Peyer's patch (tissue), 4 donors: ENCODE measurements around the gene NRL. TPM values are rescaled to one million over a fixed set of nuclear protein-coding genes. Genes with fewer than 3 reads are reported as not detected.
A peak's percentile ranks its signal among the peaks of the same experiment; 100 is the strongest.
"Not testable (repeated sequence)": the region's sequence is repeated elsewhere in the genome, so short reads cannot be mapped to it uniquely, and the experiment has no call there.

Experiments used
- DNase-seq, 3 donors: peaks; one replicate each; pipeline ENCODE4 v3.0.0-alpha.2; 2017 to 2019
- H3K27ac ChIP-seq, 4 donors: fragments of 200-600 bp; sonication (generic); one replicate each; pipeline ENCODE4 v1.5.1; 2016 to 2019
- H3K27me3 ChIP-seq, 2 donors: fragments of 200-600 bp; sonication (generic); one replicate each; pipeline ENCODE4 v1.5.1; 2019
- H3K36me3 ChIP-seq, 3 donors: fragments of 200-600 bp; sonication (generic); one replicate each; pipeline ENCODE4 v1.5.1; 2016 to 2019
- H3K4me1 ChIP-seq, 4 donors: fragments of 200-600 bp; sonication (generic); one replicate each; pipeline ENCODE4 v1.5.1; 2016 to 2019
- H3K4me3 ChIP-seq, 4 donors: fragments of 200-600 bp; sonication (generic); 1 replicate in 3 of 4; 2 replicates in 1 of 4; pipeline ENCODE4 v1.5.1; 2016 to 2019; ENCODE audit warnings: mild to moderate bottlenecking in 1 of 4
- H3K9me3 ChIP-seq, 4 donors: fragments of 200-600 bp; sonication (generic); one replicate each; pipeline ENCODE4 v1.5.1; 2016 to 2019; ENCODE audit warnings: mild to moderate bottlenecking in 1 of 4
- POLR2A ChIP-seq, 2 donors: fragments of 450-650 bp; IDR thresholded peaks; one replicate each; pipeline ENCODE4 v1.5.1; 2017; ENCODE audit warnings: antibody characterized with exemption in 2 of 2, mild to moderate bottlenecking in 2 of 2, moderate library complexity in 2 of 2
- small RNA-seq, 2 donors: library from RNA; depleted of rRNA; stranded (forward); fragments of <200 nt; gene quantifications; one replicate each; pipeline ENCODE3, GENCODE V24; 2016
- total RNA-seq, 4 donors: library from RNA; depleted of rRNA; stranded (reverse); fragments of >200 nt; gene quantifications; one replicate each; pipeline ENCODE4 v1.1.0, GENCODE V29; 2016
- TF ChIP-seq, protein P1 (sequence below), 6 experiments: fragments of 450-650 bp in 4 of 6; fragments of 200-600 bp in 2 of 6; sonication (generic) in 1 of 6; IDR thresholded peaks; one replicate each; pipeline ENCODE4 v1.5.1; 2017 to 2019; ENCODE audit warnings: antibody characterized with exemption in 6 of 6, mild to moderate bottlenecking in 3 of 6, moderate library complexity in 1 of 6

The NRL gene
- total RNA-seq, 4 donors from 2014 or later: 4.6 to 14.2 (median 13.5) TPM; not detected in 1

DNA sequence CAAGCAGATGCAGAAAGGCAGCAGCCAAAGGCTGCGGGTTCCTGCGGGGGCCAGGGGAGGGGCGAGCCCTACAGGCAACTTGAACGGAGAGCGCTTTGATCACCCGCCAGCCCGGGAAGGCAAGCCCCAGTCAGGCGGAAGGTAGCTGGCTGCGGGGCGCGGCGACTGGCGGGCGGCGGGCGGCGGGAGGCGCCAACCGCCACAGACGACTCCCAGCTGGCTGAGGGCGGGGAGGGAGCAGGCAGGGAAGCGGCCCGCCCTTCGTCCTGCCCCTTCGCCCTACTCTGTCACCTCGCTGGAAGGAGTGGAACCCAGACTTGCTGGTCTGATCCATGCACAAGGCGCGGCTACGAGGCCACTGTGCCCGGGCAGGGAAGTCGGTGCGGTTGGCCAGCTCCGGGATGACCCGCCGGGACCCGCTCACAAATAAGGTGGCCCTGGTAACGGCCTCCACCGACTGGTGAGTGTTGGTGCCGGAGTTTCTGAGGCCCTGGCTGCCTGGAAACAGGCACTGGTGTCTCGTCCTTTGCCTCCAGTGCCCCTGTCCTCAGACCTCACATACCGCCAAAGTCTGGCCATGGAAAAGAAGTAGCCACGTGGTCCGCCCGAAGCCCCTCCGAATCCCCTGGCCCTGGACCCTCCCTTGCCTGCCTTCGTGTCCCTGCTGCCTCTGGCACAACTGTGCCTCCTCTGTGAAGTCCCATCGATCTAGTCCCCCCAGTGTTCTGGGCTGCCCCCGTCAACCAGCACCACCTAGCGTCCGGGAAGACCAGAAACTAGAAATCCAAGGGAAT is 78.4 kb downstream of the NRL start:
- Histone ChIP-seq H3K27me3 (no peaks in the 10 kb centered on the region), H3K36me3 (no peaks in the 10 kb centered on the region), H3K4me3 (peak overlapping the region; percentile 54 to 83 (median 60)), H3K9me3 (no peaks in the 10 kb centered on the region), H3K27ac (peak overlapping the region; percentile 68 to 99 (median 84)), H3K4me1 (peaks cover 0 to 4% (median 0%) of the 10 kb centered on the region in 4 donors)
- peak; percentile 68 to 95 (median 90) for DNase-seq
- TF ChIP-seq, protein P1, sequence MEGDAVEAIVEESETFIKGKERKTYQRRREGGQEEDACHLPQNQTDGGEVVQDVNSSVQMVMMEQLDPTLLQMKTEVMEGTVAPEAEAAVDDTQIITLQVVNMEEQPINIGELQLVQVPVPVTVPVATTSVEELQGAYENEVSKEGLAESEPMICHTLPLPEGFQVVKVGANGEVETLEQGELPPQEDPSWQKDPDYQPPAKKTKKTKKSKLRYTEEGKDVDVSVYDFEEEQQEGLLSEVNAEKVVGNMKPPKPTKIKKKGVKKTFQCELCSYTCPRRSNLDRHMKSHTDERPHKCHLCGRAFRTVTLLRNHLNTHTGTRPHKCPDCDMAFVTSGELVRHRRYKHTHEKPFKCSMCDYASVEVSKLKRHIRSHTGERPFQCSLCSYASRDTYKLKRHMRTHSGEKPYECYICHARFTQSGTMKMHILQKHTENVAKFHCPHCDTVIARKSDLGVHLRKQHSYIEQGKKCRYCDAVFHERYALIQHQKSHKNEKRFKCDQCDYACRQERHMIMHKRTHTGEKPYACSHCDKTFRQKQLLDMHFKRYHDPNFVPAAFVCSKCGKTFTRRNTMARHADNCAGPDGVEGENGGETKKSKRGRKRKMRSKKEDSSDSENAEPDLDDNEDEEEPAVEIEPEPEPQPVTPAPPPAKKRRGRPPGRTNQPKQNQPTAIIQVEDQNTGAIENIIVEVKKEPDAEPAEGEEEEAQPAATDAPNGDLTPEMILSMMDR (IDR thresholded peaks at IDR 0.05): peak; percentile 59 to 82 (median 69)
- TF ChIP-seq POLR2A (IDR thresholded peaks at IDR 0.05): peak; percentile 67 to 70

DNA sequence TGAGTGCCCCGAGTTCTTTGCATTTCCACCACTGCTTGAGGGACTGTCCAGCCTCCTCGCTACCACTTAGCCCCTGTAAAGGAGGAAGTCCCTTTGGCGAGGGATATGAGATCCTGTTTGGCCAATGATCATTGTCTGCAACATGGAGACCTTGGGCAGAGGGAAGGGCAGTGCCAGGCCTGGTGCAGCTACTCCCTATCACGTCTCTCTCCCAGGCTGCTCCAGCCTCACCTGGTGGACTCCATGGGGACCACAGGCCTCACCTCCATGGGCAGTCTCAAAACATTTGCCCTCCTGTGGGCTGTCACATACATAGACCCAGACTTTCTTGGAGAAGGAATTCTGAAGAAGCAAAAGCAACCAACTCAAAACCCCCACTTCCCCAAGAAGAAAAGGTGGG is 79.0 kb downstream of the NRL start:
- TF ChIP-seq, protein P1 (IDR thresholded peaks at IDR 0.05): peak in 1 of 6 experiments; percentile 15
- peak overlapping the region; percentile 54 to 83 (median 60) for H3K4me3 ChIP-seq

DNA sequence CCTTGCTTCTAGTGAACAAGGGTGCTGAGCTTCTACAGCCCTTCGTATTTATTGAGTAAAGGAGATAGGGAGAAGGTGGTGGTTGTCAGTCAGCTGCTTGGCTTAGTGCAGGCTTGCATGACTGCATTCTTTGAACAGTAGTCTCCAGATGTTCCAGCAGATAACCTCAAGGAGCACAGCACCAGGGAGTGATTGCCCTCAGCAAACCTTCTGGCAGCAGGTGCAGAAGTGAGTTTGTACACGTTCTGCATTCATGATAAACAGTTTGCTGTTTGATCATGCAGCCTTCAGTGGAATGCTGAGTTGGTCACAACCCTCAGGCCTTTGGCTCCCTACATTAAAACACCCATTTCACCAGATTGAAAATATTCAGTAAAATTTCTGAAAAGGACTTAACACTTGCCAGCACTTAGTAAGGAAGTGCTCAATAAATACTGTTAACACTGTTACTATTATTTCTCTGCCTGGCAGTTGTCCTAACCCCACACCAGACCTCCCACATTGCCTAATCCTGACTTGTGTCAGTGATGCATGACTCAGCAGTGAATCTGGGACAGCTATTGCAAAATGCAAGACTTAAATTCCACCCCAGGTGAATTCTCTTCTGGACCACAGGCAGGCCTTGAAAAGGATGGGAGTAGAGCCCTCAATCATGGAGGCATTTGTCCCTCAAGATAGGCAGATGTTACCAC is 81.9 kb downstream of the NRL start:
- no peak overlapping the region for H3K27ac ChIP-seq
- no peaks in the 10 kb centered on the region for H3K9me3 ChIP-seq
- TF ChIP-seq POLR2A (IDR thresholded peaks at IDR 0.05): no peak
- TF ChIP-seq, protein P1 (IDR thresholded peaks at IDR 0.05): no peak
- no peak overlapping the region for H3K4me3 ChIP-seq
- no peaks in the 10 kb centered on the region for H3K27me3 ChIP-seq
- no peaks in the 10 kb centered on the region for H3K36me3 ChIP-seq
- no peak for DNase-seq
- H3K4me1 ChIP-seq: peaks cover 0 to 4% (median 0%) of the 10 kb centered on the region in 4 donors

More for the DNA sequence above, 79.0 kb downstream of the NRL start:
- DNase-seq, H3K9me3 ChIP-seq, H3K4me1 ChIP-seq, H3K36me3 ChIP-seq, H3K27me3 ChIP-seq: not testable (repeated sequence)
- peak overlapping the region; percentile 68 to 99 (median 84) for H3K27ac ChIP-seq

DNA sequence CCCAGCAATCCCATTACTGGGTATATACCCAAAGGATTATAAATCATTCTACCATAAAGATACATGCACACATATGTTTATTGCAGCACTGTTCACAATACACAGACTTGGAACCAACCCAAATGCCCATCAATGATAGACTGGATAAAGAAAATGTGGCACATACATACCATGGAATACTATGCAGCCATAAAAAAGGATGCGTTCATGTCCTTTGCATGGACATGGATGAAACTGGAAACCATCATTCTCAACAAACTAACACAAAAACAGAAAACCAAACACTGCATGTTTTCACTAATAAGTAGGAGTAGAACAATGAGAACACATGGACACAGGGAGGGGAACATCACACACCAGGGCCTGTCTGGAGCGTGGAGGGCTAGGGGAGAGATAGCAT is 83.4 kb downstream of the NRL start:
- DNase-seq, H3K4me1 ChIP-seq, H3K27ac ChIP-seq, H3K27me3 ChIP-seq, H3K9me3 ChIP-seq, H3K36me3 ChIP-seq, H3K4me3 ChIP-seq: not testable (repeated sequence)

DNA sequence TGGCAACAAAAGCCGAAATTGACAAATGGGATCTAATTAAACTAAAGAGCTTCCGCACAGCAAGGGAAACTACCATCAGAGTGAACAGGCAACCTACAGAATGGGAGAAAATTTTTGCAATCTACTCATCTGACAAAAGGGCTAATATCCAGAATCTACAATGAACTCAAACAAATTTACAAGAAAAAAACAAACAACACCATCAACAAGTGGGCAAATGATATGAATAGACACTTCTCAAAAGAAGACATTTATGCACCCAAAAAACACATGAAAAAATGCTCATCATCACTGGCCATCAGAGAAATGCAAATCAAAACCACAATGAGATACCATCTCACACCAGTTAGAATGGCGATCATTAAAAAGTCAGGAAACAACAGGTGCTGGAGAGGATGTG is 85.1 kb downstream of the NRL start:
- H3K4me3 ChIP-seq, H3K4me1 ChIP-seq, H3K36me3 ChIP-seq, DNase-seq, H3K27me3 ChIP-seq, H3K27ac ChIP-seq, H3K9me3 ChIP-seq: not testable (repeated sequence)

Small RNA genes within 50 kb of the gene (small RNA-seq; reads per million reads assigned to genes)
- 0.12 to 0.38 reads per million in 2 donors for gene RNA5SP383

Other genes starting within 250 kb of the NRL start
- gene DHRS4, start 161.2 kb downstream of the NRL start, total RNA-seq: 10 to 100 TPM; 52.8 to 77.9 (median 62.4) TPM
- 10 to 100 TPM; 23.1 to 36.1 (median 30.8) TPM for gene DHRS4L2, start 126.0 kb downstream of the NRL start, total RNA-seq
- 1 to 10 TPM; 1.3 to 5.8 (median 2.8) TPM for gene CARMIL3, start 62.9 kb downstream of the NRL start, total RNA-seq
- 1 to 10 TPM in 3 of 4 donors, not detected in 1; 1.9 to 4.6 (median 3.6) TPM for gene CPNE6, start 43.4 kb downstream of the NRL start, total RNA-seq
- gene PCK2, start 20.6 kb downstream of the NRL start, total RNA-seq: 100 to 1,000 TPM in 3 of 4 donors, 10 to 100 TPM in 1; 53.6 to 820 (median 644) TPM
- 100 to 1,000 TPM; 113 to 214 (median 176) TPM for gene DCAF11, start 172 bp downstream of the NRL start, total RNA-seq
- 10 to 100 TPM in 1 of 4 donors, 1 to 10 TPM in 2, not detected in 1; 2.6 to 11.3 (median 3.9) TPM for gene FITM1, start 15.7 kb upstream of the NRL start, total RNA-seq
- 100 to 1,000 TPM; 114 to 289 (median 200) TPM for gene PSME1, start 21.2 kb upstream of the NRL start, total RNA-seq
- 10 to 100 TPM in 3 of 4 donors, 1 to 10 TPM in 1; 7.4 to 38.7 (median 34.0) TPM for gene EMC9, start 26.6 kb upstream of the NRL start, total RNA-seq
- 100 to 1,000 TPM; 119 to 258 (median 162) TPM for gene PSME2, start 31.7 kb upstream of the NRL start, total RNA-seq
- gene RNF31, start 32.5 kb upstream of the NRL start, total RNA-seq: 10 to 100 TPM; 46.4 to 90.8 (median 71.1) TPM
- gene IRF9, start 46.3 kb upstream of the NRL start, total RNA-seq: 100 to 1,000 TPM in 1 of 4 donors, 10 to 100 TPM in 3; 64.1 to 219 (median 80.8) TPM
- 10 to 100 TPM; 18.6 to 74.3 (median 37.8) TPM for gene REC8, start 57.1 kb upstream of the NRL start, total RNA-seq
- 10 to 100 TPM; 12.8 to 56.9 (median 34.2) TPM for gene IPO4, start 73.9 kb upstream of the NRL start, total RNA-seq
- 10 to 100 TPM; 22.3 to 80.7 (median 49.8) TPM for gene TM9SF1, start 80.5 kb upstream of the NRL start, total RNA-seq
- 1 to 10 TPM in 1 of 4 donors, under 1 TPM in 1, not detected in 2; 0.70 to 1.2 TPM for gene TSSK4, start 90.7 kb upstream of the NRL start, total RNA-seq
- 100 to 1,000 TPM in 1 of 4 donors, 10 to 100 TPM in 3; 31.4 to 190 (median 54.3) TPM for gene CHMP4A, start 98.5 kb upstream of the NRL start, total RNA-seq
- gene MDP1, start 101.1 kb upstream of the NRL start, total RNA-seq: 10 to 100 TPM in 2 of 4 donors, 1 to 10 TPM in 2; 7.4 to 17.5 (median 10.5) TPM
- 10 to 100 TPM; 44.1 to 77.6 (median 67.9) TPM for gene NEDD8, start 117.4 kb upstream of the NRL start, total RNA-seq
- gene GMPR2, start 118.0 kb upstream of the NRL start, total RNA-seq: 10 to 100 TPM; 52.7 to 59.4 (median 55.3) TPM
- gene TINF2, start 127.7 kb upstream of the NRL start, total RNA-seq: 10 to 100 TPM; 26.4 to 39.6 (median 36.9) TPM
- 10 to 100 TPM in 1 of 4 donors, 1 to 10 TPM in 3; 1.2 to 11.3 (median 5.9) TPM for gene TGM1, start 148.2 kb upstream of the NRL start, total RNA-seq
- 10 to 100 TPM; 57.3 to 84.6 (median 77.6) TPM for gene RABGGTA, start 156.6 kb upstream of the NRL start, total RNA-seq
- 100 to 1,000 TPM in 1 of 4 donors, 10 to 100 TPM in 3; 51.2 to 130 (median 67.1) TPM for gene DHRS1, start 184.8 kb upstream of the NRL start, total RNA-seq
- gene NOP9, start 184.9 kb upstream of the NRL start, total RNA-seq: 10 to 100 TPM; 14.5 to 30.0 (median 22.4) TPM
- gene CIDEB, start 193.0 kb upstream of the NRL start, total RNA-seq: 100 to 1,000 TPM in 2 of 4 donors, 10 to 100 TPM in 2; 22.3 to 184 (median 136) TPM
- gene LTB4R2, start 195.2 kb upstream of the NRL start, total RNA-seq: 10 to 100 TPM in 2 of 4 donors, 1 to 10 TPM in 2; 7.7 to 37.2 (median 12.2) TPM
- 10 to 100 TPM in 2 of 4 donors, 1 to 10 TPM in 2; 5.1 to 28.5 (median 10.1) TPM for gene LTB4R, start 196.6 kb upstream of the NRL start, total RNA-seq
- gene ADCY4, start 220.1 kb upstream of the NRL start, total RNA-seq: 10 to 100 TPM; 12.1 to 53.6 (median 26.9) TPM
- 10 to 100 TPM; 45.2 to 72.0 (median 64.0) TPM for gene RIPK3, start 225.0 kb upstream of the NRL start, total RNA-seq